BLaER1 (cell line): ENCODE data around the gene TMEM203.

Source experiments
- H3K27ac ChIP-seq: shearing (Covaris generic); formaldehyde crosslinking; 2 replicates; pipeline ENCODE4 v1.8.1; 2022
- H3K27me3 ChIP-seq: shearing (Covaris generic); formaldehyde crosslinking; 2 replicates; pipeline ENCODE4 v1.8.1; 2022
- H3K36me3 ChIP-seq: shearing (Covaris generic); formaldehyde crosslinking; 2 replicates; pipeline ENCODE4 v1.8.1; 2022
- H3K4me1 ChIP-seq: shearing (Covaris generic); formaldehyde crosslinking; 2 replicates; pipeline ENCODE4 v1.8.1; 2022
- H3K4me2 ChIP-seq: shearing (Covaris generic); formaldehyde crosslinking; 2 replicates; pipeline ENCODE4 v1.8.1; 2022
- H3K4me3 ChIP-seq: shearing (Covaris generic); formaldehyde crosslinking; 2 replicates; pipeline ENCODE4 v1.8.1; 2022
- H3K9ac ChIP-seq: shearing (Covaris generic); formaldehyde crosslinking; 2 replicates; pipeline ENCODE4 v1.8.1; 2022
- H3K9me3 ChIP-seq: shearing (Covaris generic); formaldehyde crosslinking; 2 replicates; pipeline ENCODE4 v1.8.1; 2022
- H4K20me1 ChIP-seq: shearing (Covaris generic); formaldehyde crosslinking; 2 replicates; pipeline ENCODE4 v1.8.1; 2022
- Cebpa-rat ChIP-seq: shearing (Covaris generic); IDR thresholded peaks from 2 replicates; pipeline ENCODE4 v1.8.1; 2022

Gene TMEM203

DNA sequence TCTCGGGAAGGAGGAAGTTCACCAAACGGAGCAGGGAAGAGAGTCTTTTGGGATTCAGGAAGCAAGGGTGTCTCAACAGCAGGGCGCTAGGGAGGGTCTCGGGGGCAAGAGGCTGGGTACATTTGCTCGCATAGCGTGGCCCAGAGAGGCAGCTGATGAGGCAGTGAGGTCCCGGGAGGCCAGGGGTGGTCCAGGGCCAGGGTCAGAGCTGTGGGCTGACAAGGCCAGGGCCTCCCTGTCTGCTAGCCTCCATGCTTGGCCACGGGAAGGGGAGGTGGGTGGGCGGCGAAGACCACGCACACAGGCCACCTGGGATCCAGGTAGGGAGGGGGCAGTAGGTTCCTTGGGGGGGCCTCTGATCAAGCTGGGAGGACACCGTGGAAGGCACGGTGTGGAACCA is 6.1 kb upstream of the TMEM203 start:
- Histone ChIP-seq H3K4me1 (peaks cover 40% of the 10 kb centered on the region), H3K36me3 (peaks cover 78% of the 10 kb centered on the region), H3K4me2 (no peak overlapping the region), H3K9me3 (no peaks in the 10 kb centered on the region), H3K4me3 (no peak overlapping the region), H3K27ac (no peak overlapping the region), H3K27me3 (no peaks in the 10 kb centered on the region), H3K9ac (no peak overlapping the region), H4K20me1 (peaks cover 10% of the 10 kb centered on the region; the same call in 1 of the 2 replicates)
- TF ChIP-seq Cebpa-rat = no peak

GRCh38 chr9:137206602-137207001 is 1.2 kb upstream of the TMEM203 start:
- Histone ChIP-seq H3K9ac (peak overlapping the region; percentile 91), H3K4me1 (peaks cover 69% of the 10 kb centered on the region)
- no peak for TF ChIP-seq Cebpa-rat

GRCh38 chr9:137204731-137205125 is 720 bp downstream of the TMEM203 start:
- Histone ChIP-seq H3K4me1 (peaks cover 64% of the 10 kb centered on the region), H3K4me2 (peak overlapping the region; percentile 100), H3K27me3 (no peaks in the 10 kb centered on the region), H3K36me3 (peaks cover 25% of the 10 kb centered on the region), H3K4me3 (peak overlapping the region; percentile 84), H3K9me3 (no peaks in the 10 kb centered on the region), H4K20me1 (peaks cover 59% of the 10 kb centered on the region), H3K9ac (peak overlapping the region; percentile 91), H3K27ac (peak overlapping the region; percentile 91)
- no peak for TF ChIP-seq Cebpa-rat

More at GRCh38 chr9:137206602-137207001, 1.2 kb upstream of the TMEM203 start:
- Histone ChIP-seq H3K27ac (no peak overlapping the region), H3K36me3 (peaks cover 37% of the 10 kb centered on the region), H3K27me3 (no peaks in the 10 kb centered on the region), H3K9me3 (no peaks in the 10 kb centered on the region), H3K4me2 (peak overlapping the region; percentile 100), H3K4me3 (peak overlapping the region; percentile 84), H4K20me1 (peaks cover 56% of the 10 kb centered on the region)

DNA sequence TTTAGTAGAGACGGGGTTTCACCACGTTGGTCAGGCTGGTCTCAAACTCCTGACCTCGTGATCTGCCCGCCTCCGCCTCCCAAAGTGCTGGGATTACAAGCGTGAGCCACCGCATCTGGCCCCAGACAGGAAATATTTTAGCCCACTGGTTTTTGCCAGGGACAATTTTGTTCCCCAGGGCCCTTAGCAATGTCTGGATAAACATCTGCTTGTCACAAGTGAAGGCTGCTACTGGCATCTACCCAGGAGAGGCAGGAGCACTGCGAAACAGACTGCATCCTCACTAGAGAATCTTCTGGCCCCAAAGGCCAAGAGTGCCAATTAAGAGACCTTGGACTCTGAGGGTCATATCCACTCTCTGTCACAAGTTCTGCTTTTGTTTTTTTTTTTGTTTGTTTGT is 2.5 kb downstream of the TMEM203 start:
- H3K4me2 ChIP-seq = peak overlapping the region; percentile 100

GRCh38 chr9:137201205-137201868 is 4.1 kb downstream of the TMEM203 start:
- no peak for TF ChIP-seq Cebpa-rat
- Histone ChIP-seq H3K27me3 (peaks cover 4% of the 10 kb centered on the region; the same call in 1 of the 2 replicates), H3K9me3 (no peaks in the 10 kb centered on the region), H4K20me1 (peaks cover 81% of the 10 kb centered on the region), H3K9ac (peak overlapping the region; percentile 86), H3K4me2 (peak overlapping the region; percentile 100), H3K27ac (peak overlapping the region; percentile 83), H3K36me3 (no peaks in the 10 kb centered on the region; the same call in 1 of the 2 replicates), H3K4me1 (peaks cover 74% of the 10 kb centered on the region), H3K4me3 (peak overlapping the region; percentile 88)

More for the DNA sequence above, 2.5 kb downstream of the TMEM203 start:
- H3K36me3 ChIP-seq = peaks cover 12% of the 10 kb centered on the region
- H3K4me1 ChIP-seq = peaks cover 78% of the 10 kb centered on the region
- H3K9me3 ChIP-seq = no peaks in the 10 kb centered on the region
- peaks cover 77% of the 10 kb centered on the region for H4K20me1 ChIP-seq
- TF ChIP-seq Cebpa-rat = no peak
- no peak overlapping the region for H3K4me3 ChIP-seq
- peaks cover 4% of the 10 kb centered on the region; the same call in 1 of the 2 replicates for H3K27me3 ChIP-seq
- H3K27ac ChIP-seq = peak overlapping the region; percentile 41
- peak overlapping the region; percentile 56; the same call in 1 of the 2 replicates for H3K9ac ChIP-seq

GRCh38 chr9:137200311-137201204 is 4.9 kb downstream of the TMEM203 start, which contains the start of gene TPRN:
Gene TPRN, minus strand, starts transcription at chr9:137200741. Its CDS starts 30 bp downstream, at chr9:137200711.
- peak within 1 kb of the TSS; percentile 100 for H3K4me2 ChIP-seq
- H3K4me1 ChIP-seq = peaks cover 69% of the 10 kb centered on the region
- H3K36me3 ChIP-seq = no peaks in the 10 kb centered on the region; the same call in 1 of the 2 replicates
- peaks cover 4% of the 10 kb centered on the region; the same call in 1 of the 2 replicates for H3K27me3 ChIP-seq
- no peak for TF ChIP-seq Cebpa-rat
- peak within 1 kb of the TSS; percentile 86 for H3K9ac ChIP-seq
- peak within 1 kb of the TSS; percentile 88 for H3K4me3 ChIP-seq
- H3K27ac ChIP-seq = peak within 1 kb of the TSS; percentile 83
- no peaks in the 10 kb centered on the region for H3K9me3 ChIP-seq
- peaks cover 81% of the 10 kb centered on the region for H4K20me1 ChIP-seq

DNA sequence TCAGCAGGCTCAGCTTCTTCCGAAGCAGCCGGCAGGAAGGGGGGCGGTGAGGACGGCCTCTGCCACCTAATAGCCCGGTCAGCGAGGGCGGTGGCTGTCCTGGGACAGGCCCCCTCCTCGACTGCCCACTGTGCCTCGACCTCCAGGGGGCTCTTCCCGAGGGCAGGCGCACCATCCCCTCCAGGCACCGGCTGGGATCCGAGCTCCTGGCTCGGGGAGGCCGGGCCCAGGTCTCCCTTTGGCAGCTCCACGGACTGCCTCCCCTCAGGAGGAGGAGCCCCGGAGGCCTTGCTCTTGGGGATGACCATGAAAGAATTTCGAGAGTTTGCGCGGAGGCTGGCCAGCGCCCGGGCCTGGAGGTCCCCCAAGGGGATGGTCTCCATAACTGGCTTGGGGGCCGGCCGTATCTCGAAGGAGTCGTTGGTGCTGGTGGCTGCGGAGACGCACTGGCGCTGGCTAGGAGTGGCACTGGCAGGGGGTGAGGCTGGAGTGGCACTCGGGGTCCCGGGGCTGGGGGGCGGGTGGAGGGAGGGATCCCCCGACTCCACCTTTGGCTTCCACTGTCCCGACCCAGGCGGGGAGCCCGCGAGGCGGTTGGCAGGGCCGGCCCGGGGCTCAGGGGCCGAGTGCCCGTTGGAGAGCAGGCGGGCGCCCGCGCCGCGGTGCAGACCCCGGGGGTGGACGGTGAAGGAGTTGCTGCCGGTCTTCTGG is 5.9 kb downstream of the TMEM203 start:
- no peak overlapping the region for H3K27ac ChIP-seq
- peaks cover 84% of the 10 kb centered on the region for H4K20me1 ChIP-seq
- peaks cover 4% of the 10 kb centered on the region; the same call in 1 of the 2 replicates for H3K27me3 ChIP-seq
- H3K4me3 ChIP-seq = peak overlapping the region; percentile 88
- peaks cover 4% of the 10 kb centered on the region; the same call in 1 of the 2 replicates for H3K36me3 ChIP-seq
- peak overlapping the region; percentile 69 for H3K9ac ChIP-seq
- no peaks in the 10 kb centered on the region for H3K9me3 ChIP-seq
- no peak for TF ChIP-seq Cebpa-rat
- peaks cover 67% of the 10 kb centered on the region for H3K4me1 ChIP-seq
- peak overlapping the region; percentile 100 for H3K4me2 ChIP-seq

DNA sequence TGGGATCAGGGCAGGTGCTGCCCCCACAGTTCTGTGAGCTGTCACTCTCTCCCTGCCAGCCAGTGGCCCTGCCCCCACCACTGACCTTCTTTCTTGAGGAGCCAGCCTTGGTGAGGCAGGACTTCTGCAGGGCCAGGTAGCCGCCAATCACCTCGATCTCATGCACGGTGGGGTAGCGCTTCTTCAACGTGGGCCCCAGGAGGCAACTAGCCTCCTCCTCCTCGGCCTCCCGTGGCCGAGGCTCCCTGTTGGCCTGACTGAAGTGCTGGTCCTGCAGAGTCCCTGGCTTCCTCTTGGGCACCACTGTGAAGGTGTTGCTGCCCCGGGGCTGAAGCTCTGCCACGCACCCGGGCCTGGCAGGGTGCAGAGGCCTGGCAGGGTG is 6.6 kb downstream of the TMEM203 start:
- Histone ChIP-seq H3K27me3 (peaks cover 4% of the 10 kb centered on the region; the same call in 1 of the 2 replicates), H3K36me3 (peaks cover 4% of the 10 kb centered on the region; the same call in 1 of the 2 replicates), H3K27ac (no peak overlapping the region), H3K4me1 (peaks cover 67% of the 10 kb centered on the region), H3K4me2 (peak overlapping the region; percentile 100), H4K20me1 (peaks cover 84% of the 10 kb centered on the region), H3K4me3 (peak overlapping the region; percentile 88; the same call in 1 of the 2 replicates), H3K9me3 (no peaks in the 10 kb centered on the region), H3K9ac (peak overlapping the region; percentile 69)
- no peak for TF ChIP-seq Cebpa-rat
